ENCODE measurements around the gene EFNA1. TPM values are rescaled to one million over a fixed set of nuclear protein-coding genes. Genes with fewer than 3 reads are reported as not detected.

EFNA1 gene
- total and polyA plus RNA-seq, 2 of the 8 experiments (the other 6 are each of a cell fraction or from before 2014, with no cell fraction given): 4.9 to 14.6 TPM

DNA sequence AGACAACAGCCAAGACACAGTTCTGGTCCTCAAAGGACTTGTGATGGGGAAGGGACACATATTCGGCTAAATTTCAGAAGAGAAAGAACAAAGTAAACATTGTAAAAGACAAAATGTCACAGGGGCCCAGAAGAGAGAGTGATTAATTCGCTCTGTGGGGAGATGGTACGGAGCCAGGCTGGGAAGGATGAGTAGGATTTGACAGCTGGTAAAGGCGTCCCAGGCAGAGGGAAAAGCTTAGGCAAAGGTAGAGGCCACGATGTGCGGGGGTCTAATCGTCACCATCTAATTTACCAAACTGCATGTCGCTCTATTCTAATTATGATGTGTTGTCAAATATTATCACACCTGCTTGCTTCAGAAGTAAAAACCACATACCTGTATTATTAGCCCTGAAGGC is 17.3 kb upstream of the EFNA1 start:
- Histone ChIP-seq H3K14ac (ENCODE audit: insufficient read length) (no peak overlapping the region), H3K18ac (ENCODE audit: extremely low read depth, low read length) (no peak overlapping the region), H3K79me2 (ENCODE audit: control insufficient read depth in 1 of 2, insufficient read depth in 2 of 2, low read length in 2 of 2) (no peaks in the 10 kb centered on the region), H2BK120ac (replicated peaks; ENCODE audit: low read depth, low read length) (no peak overlapping the region), H4K20me1 (replicated peaks in 1 of 2; ENCODE audit: control insufficient read depth in 1 of 2, insufficient read depth in 2 of 2, low read length in 2 of 2) (peaks cover 0 to 4% of the 10 kb centered on the region in 2 experiments), H2BK5ac (ENCODE audit: low read depth, low read length) (no peak overlapping the region), H4K8ac (ENCODE audit: extremely low read depth, insufficient read depth, low read length) (no peak overlapping the region), H3K4me2 (ENCODE audit: insufficient read depth in 1 of 2, low read depth in 2 of 2, low read length in 2 of 2) (no peak overlapping the region), H2AK5ac (ENCODE audit: low read depth, low read length) (no peak overlapping the region), H3K4me1 (replicated peaks in 1 of 4; ENCODE audit: control insufficient read depth in 3 of 4, insufficient read depth in 4 of 4, low read length in 3 of 4) (peaks cover 0 to 3% (median 0%) of the 10 kb centered on the region in 4 experiments; a peak in 2 of 7 replicates), H2BK15ac (ENCODE audit: low read length) (no peak overlapping the region), H3K36me3 (ENCODE audit: control insufficient read depth in 2 of 4, insufficient read depth in 4 of 4, low read length in 3 of 4) (no peaks in the 10 kb centered on the region), H3K9me3 (ENCODE audit: insufficient read depth in 2 of 2, low read depth in 1 of 2, low read length in 1 of 2) (no peaks in the 10 kb centered on the region), H3K23me2 (ENCODE audit: low read depth, low read length) (no peaks in the 10 kb centered on the region), H3K27ac (ENCODE audit: low read depth, low read length) (no peak overlapping the region), H4K91ac (replicated peaks; ENCODE audit: insufficient read length, low read length) (no peak overlapping the region), H3K56ac (replicated peaks; ENCODE audit: insufficient read length, low read depth, low read length) (no peak overlapping the region), H3K9ac (replicated peaks in 1 of 4; ENCODE audit: extremely low read depth in 1 of 4, low read depth in 3 of 4, low read length in 3 of 4) (no peak overlapping the region), H3K4me3 (ENCODE audit: extremely low read depth in 1 of 4, insufficient read depth in 2 of 4, low read depth in 3 of 4, low read length in 4 of 4) (no peak overlapping the region), H2BK20ac (ENCODE audit: low read length) (no peak overlapping the region), H2AFZ (ENCODE audit: low read length) (0 out of 2 replicates have a peak overlapping the region, but pooled peaks have one; percentile 11), H2BK12ac (ENCODE audit: low read depth, low read length) (no peak overlapping the region), H3K79me1 (ENCODE audit: low read depth, low read length) (no peaks in the 10 kb centered on the region), H4K5ac (ENCODE audit: insufficient read length, low read depth, low read length) (no peak overlapping the region), H3K27me3 (replicated peaks in 1 of 4; ENCODE audit: control insufficient read depth in 3 of 4, extremely low read depth in 1 of 4, insufficient read depth in 3 of 4, low read length in 3 of 4) (no peaks in the 10 kb centered on the region), H3K4ac (replicated peaks; ENCODE audit: insufficient read length, low read depth, low read length) (no peak overlapping the region), H3K23ac (ENCODE audit: insufficient read length) (no peak overlapping the region)
- FAIRE-seq (no peak), DNase-seq (ENCODE audit: low read depth in 1 of 2, low spot score in 2 of 2) (no peak)
- ChIA-PET CTCF (ENCODE audit: partially characterized antibody) (interaction anchor here (0.6 to 1.1 kb wide), 3 partner anchors 15 to 225 kb away, joined by 3 to 4 read pairs (median 4); no protein-coding TSS in a partner anchor), POLR2A (ENCODE audit: partially characterized antibody) (interaction anchor here (0.6 to 1.6 kb wide), 2 partner anchors 11 to 1102 kb away, joined by 3 to 7 read pairs; partner anchors contain the start of gene PMF1)
- WGBS, 2 experiments (ENCODE audit: extremely low coverage in 1 of 2, insufficient coverage in 1 of 2, insufficient read length in 1 of 2, insufficient replicate concordance in 2 of 2, low coverage in 1 of 2, low lambda C conversion rate in 2 of 2, missing lambda C conversion rate in 1 of 2): 95% methylated on average over 8 of the region's 8 CpGs; no CpG with 5 or more reads in 1 of the 2 experiments
- TF ChIP-seq TBP (IDR thresholded peaks at IDR 0.05; ENCODE audit: low read depth, low read length) (no peak), RNF2 (IDR thresholded peaks at IDR 0.05; ENCODE audit: borderline replicate concordance, low read depth, low read length, missing control alignments, poor library complexity, severe bottlenecking) (no peak), CEBPB (IDR thresholded peaks at IDR 0.05; ENCODE audit: low read depth, low read length) (no peak), SP4 (IDR thresholded peaks at IDR 0.05; ENCODE audit: low read length) (no peak), SP2 (IDR thresholded peaks at IDR 0.05; ENCODE audit: low read length) (no peak), KDM5A (IDR thresholded peaks at IDR 0.05; ENCODE audit: low read length) (no peak), PHF8 (conservative IDR thresholded peaks at IDR 0.05; ENCODE audit: low read depth, low read length) (no peak), TCF12 (IDR thresholded peaks at IDR 0.05; ENCODE audit: low read depth, low read length) (no peak), BACH1 (IDR thresholded peaks at IDR 0.05; ENCODE audit: low read length) (no peak), EZH2 (IDR thresholded peaks at IDR 0.05; ENCODE audit: low read depth, low read length, severe bottlenecking) (no peak)
- TF ChIP-seq, protein P1, sequence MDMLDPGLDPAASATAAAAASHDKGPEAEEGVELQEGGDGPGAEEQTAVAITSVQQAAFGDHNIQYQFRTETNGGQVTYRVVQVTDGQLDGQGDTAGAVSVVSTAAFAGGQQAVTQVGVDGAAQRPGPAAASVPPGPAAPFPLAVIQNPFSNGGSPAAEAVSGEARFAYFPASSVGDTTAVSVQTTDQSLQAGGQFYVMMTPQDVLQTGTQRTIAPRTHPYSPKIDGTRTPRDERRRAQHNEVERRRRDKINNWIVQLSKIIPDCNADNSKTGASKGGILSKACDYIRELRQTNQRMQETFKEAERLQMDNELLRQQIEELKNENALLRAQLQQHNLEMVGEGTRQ (IDR thresholded peaks at IDR 0.05; ENCODE audit: low read length): no peak
- TF ChIP-seq, protein P2, sequence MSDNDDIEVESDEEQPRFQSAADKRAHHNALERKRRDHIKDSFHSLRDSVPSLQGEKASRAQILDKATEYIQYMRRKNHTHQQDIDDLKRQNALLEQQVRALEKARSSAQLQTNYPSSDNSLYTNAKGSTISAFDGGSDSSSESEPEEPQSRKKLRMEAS (IDR thresholded peaks at IDR 0.05): no peak

All from H1 (cell line).